ENCODE measurements around the gene NPM1.
"Not testable (repeated sequence)": the region's sequence is repeated elsewhere in the genome, so short reads cannot be mapped to it uniquely, and the experiment has no call there.

NPM1 gene

GRCh38 chr5:171392585-171393159, 5.0 kb downstream of the NPM1 start:
- POLR2A ChIA-PET, result no interaction called here
- no peak for TF ChIP-seq HDGF (IDR thresholded peaks at IDR 0.05; ENCODE audit: borderline replicate concordance)
- no peak for TF ChIP-seq L3MBTL2 (conservative IDR thresholded peaks at IDR 0.05)
- TF ChIP-seq LEF1 (IDR thresholded peaks at IDR 0.05; ENCODE audit: borderline replicate concordance), result no peak
- no peak for TF ChIP-seq PKNOX1 (IDR thresholded peaks at IDR 0.05)
- TF ChIP-seq SUZ12 (IDR thresholded peaks at IDR 0.05), result no peak
- no peak for TF ChIP-seq CTBP1 (IDR thresholded peaks at IDR 0.05; ENCODE audit: borderline replicate concordance)
- TF ChIP-seq TARDBP (IDR thresholded peaks at IDR 0.05), result no peak
- no peak for TF ChIP-seq ELF4 (IDR thresholded peaks at IDR 0.05)
- no peak for TF ChIP-seq SP1 (IDR thresholded peaks at IDR 0.05)
- no peak for TF ChIP-seq FOXA1 (IDR thresholded peaks at IDR 0.05)
- no peak for TF ChIP-seq BHLHE40 (IDR thresholded peaks at IDR 0.05; ENCODE audit: borderline replicate concordance)
- no peak for TF ChIP-seq NFRKB (IDR thresholded peaks at IDR 0.05)
- no peak for TF ChIP-seq FOXK2 (IDR thresholded peaks at IDR 0.05)
- no peak for TF ChIP-seq ZNF384 (IDR thresholded peaks at IDR 0.05)
- TF ChIP-seq ARNT (IDR thresholded peaks at IDR 0.05), result no peak
- CTCF ChIA-PET, result no interaction called here
- DNase-seq (ENCODE audit: extremely low spot score), result no peak

- TF ChIP-seq SP1 (IDR thresholded peaks at IDR 0.05) (no peak), ZNF384 (IDR thresholded peaks at IDR 0.05) (no peak), FOXA1 (IDR thresholded peaks at IDR 0.05) (no peak), BHLHE40 (IDR thresholded peaks at IDR 0.05; ENCODE audit: borderline replicate concordance) (no peak), CTBP1 (IDR thresholded peaks at IDR 0.05; ENCODE audit: borderline replicate concordance) (no peak), NFRKB (IDR thresholded peaks at IDR 0.05) (no peak), LEF1 (IDR thresholded peaks at IDR 0.05; ENCODE audit: borderline replicate concordance) (no peak), ARNT (IDR thresholded peaks at IDR 0.05) (no peak), PKNOX1 (IDR thresholded peaks at IDR 0.05) (no peak), TARDBP (IDR thresholded peaks at IDR 0.05) (no peak), SUZ12 (IDR thresholded peaks at IDR 0.05) (no peak), HDGF (IDR thresholded peaks at IDR 0.05; ENCODE audit: borderline replicate concordance) (no peak), FOXM1 (IDR thresholded peaks at IDR 0.05; ENCODE audit: borderline replicate concordance) (no peak), ELF4 (IDR thresholded peaks at IDR 0.05) (no peak), L3MBTL2 (conservative IDR thresholded peaks at IDR 0.05) (no peak), FOXK2 (IDR thresholded peaks at IDR 0.05) (no peak)
- ChIA-PET CTCF (no interaction called here), POLR2A (no interaction called here)
- no peak for DNase-seq (ENCODE audit: extremely low spot score)
Measured at GRCh38 chr5:171395042-171395441, 7.4 kb downstream of the NPM1 start.

- CTCF ChIA-PET, result not testable (repeated sequence)
- POLR2A ChIA-PET, result interaction anchor here (1.2 kb wide), 1 partner anchor 10 kb away, joined by 3 read pairs; no protein-coding TSS in a partner anchor
Measured at GRCh38 chr5:171396583-171396982, 8.9 kb downstream of the NPM1 start.

GRCh38 chr5:171397190-171397589, 9.5 kb downstream of the NPM1 start:
- TF ChIP-seq FOXM1 (IDR thresholded peaks at IDR 0.05; ENCODE audit: borderline replicate concordance) (no peak), TARDBP (IDR thresholded peaks at IDR 0.05) (no peak), SP1 (IDR thresholded peaks at IDR 0.05) (no peak), FOXK2 (IDR thresholded peaks at IDR 0.05) (no peak; the same call in 1 of the 2 replicates), NFRKB (IDR thresholded peaks at IDR 0.05) (no peak), PKNOX1 (IDR thresholded peaks at IDR 0.05) (no peak), HDGF (IDR thresholded peaks at IDR 0.05; ENCODE audit: borderline replicate concordance) (no peak), ELF4 (IDR thresholded peaks at IDR 0.05) (no peak), SUZ12 (IDR thresholded peaks at IDR 0.05) (no peak), ARNT (IDR thresholded peaks at IDR 0.05) (no peak)
- no peak for DNase-seq (ENCODE audit: extremely low spot score)
- ChIA-PET POLR2A (no interaction called here), CTCF (no interaction called here)

More at GRCh38 chr5:171396583-171396982, 8.9 kb downstream of the NPM1 start:
- DNase-seq (ENCODE audit: extremely low spot score), result not testable (repeated sequence)

GRCh38 chr5:171397599-171397998, 9.9 kb downstream of the NPM1 start:
- ChIA-PET CTCF (no interaction called here), POLR2A (no interaction called here)
- no peak for DNase-seq (ENCODE audit: extremely low spot score)
- TF ChIP-seq NFRKB (IDR thresholded peaks at IDR 0.05), result no peak
- TF ChIP-seq SP1 (IDR thresholded peaks at IDR 0.05), result no peak

GRCh38 chr5:171398660-171399059, 11.0 kb downstream of the NPM1 start:
- CTCF ChIA-PET; DNase-seq (ENCODE audit: extremely low spot score): not testable (repeated sequence)
- POLR2A ChIA-PET, result interaction anchor here (1.3 to 1.5 kb wide), 3 partner anchors 10 to 608 kb away, joined by 3 to 4 read pairs (median 3); partner anchors contain the start of genes FBXW11 and NPM1

- POLR2A ChIA-PET, result interaction anchor here (1.9 kb wide), 1 partner anchor 13 kb away, joined by 9 read pairs; the partner anchor contains the start of gene NPM1
- TF ChIP-seq CTBP1 (IDR thresholded peaks at IDR 0.05; ENCODE audit: borderline replicate concordance) (no peak), FOXK2 (IDR thresholded peaks at IDR 0.05) (no peak), NFRKB (IDR thresholded peaks at IDR 0.05) (no peak), FOXM1 (IDR thresholded peaks at IDR 0.05; ENCODE audit: borderline replicate concordance) (no peak), L3MBTL2 (conservative IDR thresholded peaks at IDR 0.05) (no peak)
- CTCF ChIA-PET, result no interaction called here
- no peak for DNase-seq (ENCODE audit: extremely low spot score)
Measured at GRCh38 chr5:171400169-171400568, 12.5 kb downstream of the NPM1 start.
